ENCODE data around the gene DKC1.

Gene DKC1

GRCh38 chrX:154718616-154719015 lies 44.0 kb upstream of the DKC1 start:
- WGBS, 2 donors (ENCODE audit: extremely low coverage in 2 of 2, insufficient read length in 2 of 2, insufficient replicate concordance in 1 of 2), result no CpG with 5 or more reads among the region's 1 CpG
- DNase-seq (ENCODE audit: low spot score), result no peak
- Histone ChIP-seq H3K27ac (replicated peaks; ENCODE audit: low read length) (no peak overlapping the region), H2BK12ac (ENCODE audit: low read length) (no peak overlapping the region), H3K4ac (ENCODE audit: low read length) (no peak overlapping the region), H3K23ac (ENCODE audit: low read depth, low read length, poor library complexity) (no peak overlapping the region), H3K4me3 (ENCODE audit: low read length in 2 of 2) (no peak overlapping the region), H3K36me3 (replicated peaks in 1 of 2; ENCODE audit: control insufficient read depth in 2 of 2, insufficient read depth in 2 of 2, low read length in 2 of 2) (no peaks in the 10 kb centered on the region), H2AFZ (ENCODE audit: low read length) (no peak overlapping the region), H3K4me2 (ENCODE audit: insufficient read depth, low read length, poor library complexity, severe bottlenecking) (no peak overlapping the region), H4K91ac (ENCODE audit: low read depth, low read length, poor library complexity) (no peak overlapping the region), H3K9ac (ENCODE audit: low read depth, low read length, poor library complexity) (no peak overlapping the region), H3K27me3 (ENCODE audit: control insufficient read depth in 3 of 3, insufficient read depth in 3 of 3, low read depth in 1 of 3, low read length in 3 of 3) (peaks cover 0 to 5% (median 0%) of the 10 kb centered on the region in 3 experiments), H2BK15ac (ENCODE audit: low read length) (no peak overlapping the region), H3K4me1 (ENCODE audit: control insufficient read depth in 2 of 2, insufficient read depth in 1 of 2, low read depth in 1 of 2, low read length in 2 of 2) (no peaks in the 10 kb centered on the region), H3K9me3 (replicated peaks in 1 of 2; ENCODE audit: control insufficient read depth in 2 of 2, insufficient read depth in 1 of 2, low read depth in 1 of 2, low read length in 2 of 2) (no peaks in the 10 kb centered on the region), H2AK5ac (ENCODE audit: low read depth, low read length) (no peak overlapping the region), H4K8ac (ENCODE audit: low read depth, low read length) (no peak overlapping the region), H3K79me1 (ENCODE audit: low read depth, low read length) (no peaks in the 10 kb centered on the region), H2BK5ac (ENCODE audit: low read length) (no peak overlapping the region), H2BK120ac (ENCODE audit: low read depth, low read length) (no peak overlapping the region), H3K18ac (ENCODE audit: low read length) (no peak overlapping the region), H3K14ac (ENCODE audit: low read length) (no peak overlapping the region)

DNA sequence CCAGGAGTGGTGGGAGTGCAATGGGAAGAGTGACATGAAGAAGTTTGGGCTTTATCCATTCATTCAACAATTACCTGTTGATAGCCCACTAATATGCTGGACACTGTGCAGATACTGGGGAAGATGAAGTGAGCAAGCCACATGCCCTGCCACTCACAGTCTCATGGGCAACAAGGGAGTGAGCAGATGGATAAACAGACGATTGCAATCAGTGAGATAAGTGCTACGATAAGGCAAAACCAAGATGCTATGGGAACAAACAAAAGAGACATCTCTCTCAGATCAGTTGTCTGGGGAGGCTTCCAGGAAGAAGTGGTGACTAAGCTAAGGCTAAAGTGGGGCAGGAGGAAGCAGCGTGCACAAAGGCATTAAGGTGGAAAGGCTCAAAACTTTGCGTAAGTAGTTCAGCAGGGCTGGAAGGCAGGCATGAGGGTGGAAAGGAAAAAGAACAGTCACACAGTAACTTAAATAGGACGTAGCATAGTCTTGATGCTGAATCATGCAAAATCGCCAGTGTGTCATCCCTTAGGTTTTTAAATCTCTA lies 43.5 kb upstream of the DKC1 start:
- no peak overlapping the region for H3K27ac ChIP-seq (replicated peaks; ENCODE audit: low read length)
- no peak overlapping the region for H2BK12ac ChIP-seq (ENCODE audit: low read length)
- no peaks in the 10 kb centered on the region for H3K79me1 ChIP-seq (ENCODE audit: low read depth, low read length)
- no peaks in the 10 kb centered on the region for H3K4me1 ChIP-seq (ENCODE audit: control insufficient read depth in 2 of 2, insufficient read depth in 1 of 2, low read depth in 1 of 2, low read length in 2 of 2)
- H3K18ac ChIP-seq (ENCODE audit: low read length), result no peak overlapping the region
- no CpG with 5 or more reads among the region's 6 CpGs for WGBS, 2 donors (ENCODE audit: extremely low coverage in 2 of 2, insufficient read length in 2 of 2, insufficient replicate concordance in 1 of 2)
- no peaks in the 10 kb centered on the region for H3K9me3 ChIP-seq (replicated peaks in 1 of 2; ENCODE audit: control insufficient read depth in 2 of 2, insufficient read depth in 1 of 2, low read depth in 1 of 2, low read length in 2 of 2)
- no peak overlapping the region for H2AFZ ChIP-seq (ENCODE audit: low read length)
- H3K4ac ChIP-seq (ENCODE audit: low read length), result no peak overlapping the region
- no peak overlapping the region for H2AK5ac ChIP-seq (ENCODE audit: low read depth, low read length)
- H4K8ac ChIP-seq (ENCODE audit: low read depth, low read length), result no peak overlapping the region
- no peak overlapping the region for H3K23ac ChIP-seq (ENCODE audit: low read depth, low read length, poor library complexity)
- no peak overlapping the region for H3K14ac ChIP-seq (ENCODE audit: low read length)
- no peak overlapping the region for H3K4me3 ChIP-seq (ENCODE audit: low read length in 2 of 2)
- peaks cover 0 to 5% (median 0%) of the 10 kb centered on the region in 3 experiments for H3K27me3 ChIP-seq (ENCODE audit: control insufficient read depth in 3 of 3, insufficient read depth in 3 of 3, low read depth in 1 of 3, low read length in 3 of 3)
- H2BK15ac ChIP-seq (ENCODE audit: low read length), result no peak overlapping the region
- DNase-seq (ENCODE audit: low spot score), result no peak
- H3K4me2 ChIP-seq (ENCODE audit: insufficient read depth, low read length, poor library complexity, severe bottlenecking), result no peak overlapping the region
- no peak overlapping the region for H2BK5ac ChIP-seq (ENCODE audit: low read length)
- no peak overlapping the region for H4K91ac ChIP-seq (ENCODE audit: low read depth, low read length, poor library complexity)
- no peak overlapping the region for H3K9ac ChIP-seq (ENCODE audit: low read depth, low read length, poor library complexity)
- no peak overlapping the region for H2BK120ac ChIP-seq (ENCODE audit: low read depth, low read length)
- H3K36me3 ChIP-seq (replicated peaks in 1 of 2; ENCODE audit: control insufficient read depth in 2 of 2, insufficient read depth in 2 of 2, low read length in 2 of 2), result no peaks in the 10 kb centered on the region

DNA sequence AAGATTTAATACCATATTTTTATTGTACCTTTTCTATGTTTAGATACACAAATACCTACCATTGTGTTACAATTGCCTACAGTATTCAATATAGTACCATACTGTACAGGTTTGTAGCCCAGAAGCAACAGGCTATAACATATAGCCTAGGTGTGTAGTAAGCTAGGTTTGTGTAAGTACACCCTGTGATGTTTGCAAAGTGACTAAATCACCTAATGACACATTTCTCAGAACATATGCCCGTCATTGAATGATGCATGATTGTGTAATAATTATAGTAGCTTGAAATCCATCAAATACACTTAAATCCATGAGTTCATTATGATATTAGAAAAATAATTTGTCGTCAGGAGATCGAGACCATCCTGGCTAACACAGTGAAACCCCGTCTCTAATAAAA lies 42.6 kb upstream of the DKC1 start:
- Histone ChIP-seq H3K79me1 (ENCODE audit: low read depth, low read length) (no peaks in the 10 kb centered on the region), H3K4ac (ENCODE audit: low read length) (no peak overlapping the region), H3K9me3 (replicated peaks in 1 of 2; ENCODE audit: control insufficient read depth in 2 of 2, insufficient read depth in 1 of 2, low read depth in 1 of 2, low read length in 2 of 2) (no peaks in the 10 kb centered on the region), H3K18ac (ENCODE audit: low read length) (no peak overlapping the region), H3K4me2 (ENCODE audit: insufficient read depth, low read length, poor library complexity, severe bottlenecking) (no peak overlapping the region), H3K27me3 (ENCODE audit: control insufficient read depth in 3 of 3, insufficient read depth in 3 of 3, low read depth in 1 of 3, low read length in 3 of 3) (peaks cover 0 to 5% (median 0%) of the 10 kb centered on the region in 3 experiments), H3K4me1 (ENCODE audit: control insufficient read depth in 2 of 2, insufficient read depth in 1 of 2, low read depth in 1 of 2, low read length in 2 of 2) (no peaks in the 10 kb centered on the region), H3K23ac (ENCODE audit: low read depth, low read length, poor library complexity) (no peak overlapping the region), H3K9ac (ENCODE audit: low read depth, low read length, poor library complexity) (no peak overlapping the region), H3K27ac (replicated peaks; ENCODE audit: low read length) (no peak overlapping the region), H2BK12ac (ENCODE audit: low read length) (no peak overlapping the region), H2AK5ac (ENCODE audit: low read depth, low read length) (no peak overlapping the region), H2BK120ac (ENCODE audit: low read depth, low read length) (no peak overlapping the region), H4K8ac (ENCODE audit: low read depth, low read length) (no peak overlapping the region), H2AFZ (ENCODE audit: low read length) (no peak overlapping the region), H4K91ac (ENCODE audit: low read depth, low read length, poor library complexity) (no peak overlapping the region), H2BK15ac (ENCODE audit: low read length) (no peak overlapping the region), H3K4me3 (ENCODE audit: low read length in 2 of 2) (no peak overlapping the region), H3K14ac (ENCODE audit: low read length) (no peak overlapping the region), H2BK5ac (ENCODE audit: low read length) (no peak overlapping the region), H3K36me3 (replicated peaks in 1 of 2; ENCODE audit: control insufficient read depth in 2 of 2, insufficient read depth in 2 of 2, low read length in 2 of 2) (no peaks in the 10 kb centered on the region)
- DNase-seq (ENCODE audit: low spot score), result no peak
- no CpG with 5 or more reads among the region's 4 CpGs for WGBS, 2 donors (ENCODE audit: extremely low coverage in 2 of 2, insufficient read length in 2 of 2, insufficient replicate concordance in 1 of 2)

GRCh38 chrX:154721155-154721554 lies 41.5 kb upstream of the DKC1 start:
- Histone ChIP-seq H3K4me3 (ENCODE audit: low read length in 2 of 2) (no peak overlapping the region), H2BK5ac (ENCODE audit: low read length) (no peak overlapping the region), H3K9me3 (replicated peaks in 1 of 2; ENCODE audit: control insufficient read depth in 2 of 2, insufficient read depth in 1 of 2, low read depth in 1 of 2, low read length in 2 of 2) (no peaks in the 10 kb centered on the region), H3K18ac (ENCODE audit: low read length) (no peak overlapping the region), H3K4ac (ENCODE audit: low read length) (no peak overlapping the region), H3K14ac (ENCODE audit: low read length) (no peak overlapping the region), H3K9ac (ENCODE audit: low read depth, low read length, poor library complexity) (no peak overlapping the region), H4K8ac (ENCODE audit: low read depth, low read length) (no peak overlapping the region), H3K36me3 (replicated peaks in 1 of 2; ENCODE audit: control insufficient read depth in 2 of 2, insufficient read depth in 2 of 2, low read length in 2 of 2) (no peaks in the 10 kb centered on the region), H2BK12ac (ENCODE audit: low read length) (no peak overlapping the region), H3K27ac (replicated peaks; ENCODE audit: low read length) (no peak overlapping the region), H3K27me3 (ENCODE audit: control insufficient read depth in 3 of 3, insufficient read depth in 3 of 3, low read depth in 1 of 3, low read length in 3 of 3) (peaks cover 0 to 5% (median 0%) of the 10 kb centered on the region in 3 experiments), H3K4me2 (ENCODE audit: insufficient read depth, low read length, poor library complexity, severe bottlenecking) (no peak overlapping the region), H3K79me1 (ENCODE audit: low read depth, low read length) (no peaks in the 10 kb centered on the region), H2AFZ (ENCODE audit: low read length) (no peak overlapping the region), H2BK15ac (ENCODE audit: low read length) (no peak overlapping the region), H3K4me1 (ENCODE audit: control insufficient read depth in 2 of 2, insufficient read depth in 1 of 2, low read depth in 1 of 2, low read length in 2 of 2) (no peaks in the 10 kb centered on the region), H3K23ac (ENCODE audit: low read depth, low read length, poor library complexity) (no peak overlapping the region), H2AK5ac (ENCODE audit: low read depth, low read length) (no peak overlapping the region), H4K91ac (ENCODE audit: low read depth, low read length, poor library complexity) (no peak overlapping the region), H2BK120ac (ENCODE audit: low read depth, low read length) (no peak overlapping the region)
- no peak for DNase-seq (ENCODE audit: low spot score)
- no CpG with 5 or more reads among the region's 3 CpGs for WGBS, 2 donors (ENCODE audit: extremely low coverage in 2 of 2, insufficient read length in 2 of 2, insufficient replicate concordance in 1 of 2)
